ENCODE results near the gene SORCS2.

DNA sequence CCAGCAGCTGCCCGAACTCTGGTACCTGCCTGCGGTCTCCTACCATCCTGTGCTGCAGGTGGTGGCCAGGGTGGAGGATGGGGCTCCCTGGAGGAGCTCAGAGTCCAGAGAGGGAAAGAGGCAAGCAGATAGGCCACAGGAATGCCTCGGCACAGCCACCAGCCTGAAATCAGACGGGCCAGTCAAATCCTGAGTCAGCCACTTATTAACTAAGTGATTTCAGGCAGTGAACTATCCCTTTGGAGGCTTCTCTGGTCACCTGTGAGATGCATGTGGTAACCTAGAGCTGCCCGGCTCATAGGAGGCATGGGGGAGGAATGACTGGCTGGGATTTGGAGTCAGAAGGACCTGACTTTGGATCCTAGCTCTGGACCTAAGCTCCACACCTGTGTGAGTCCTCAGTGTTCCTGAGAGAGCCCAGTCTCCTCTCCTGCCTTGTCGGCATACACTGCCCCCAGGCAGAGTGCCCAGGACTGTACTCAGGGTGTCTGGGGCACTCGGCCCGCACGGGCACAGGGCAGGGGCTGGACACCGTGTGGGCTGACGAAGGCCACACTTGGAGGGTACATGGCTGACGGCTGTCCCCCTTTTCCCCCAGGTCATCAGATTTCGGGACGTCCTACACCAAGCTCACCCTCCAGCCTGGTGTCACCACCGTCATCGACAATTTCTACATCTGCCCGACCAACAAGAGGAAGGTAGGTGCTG is 338.7 kb downstream of the SORCS2 start:
- TF ChIP-seq, protein P1, sequence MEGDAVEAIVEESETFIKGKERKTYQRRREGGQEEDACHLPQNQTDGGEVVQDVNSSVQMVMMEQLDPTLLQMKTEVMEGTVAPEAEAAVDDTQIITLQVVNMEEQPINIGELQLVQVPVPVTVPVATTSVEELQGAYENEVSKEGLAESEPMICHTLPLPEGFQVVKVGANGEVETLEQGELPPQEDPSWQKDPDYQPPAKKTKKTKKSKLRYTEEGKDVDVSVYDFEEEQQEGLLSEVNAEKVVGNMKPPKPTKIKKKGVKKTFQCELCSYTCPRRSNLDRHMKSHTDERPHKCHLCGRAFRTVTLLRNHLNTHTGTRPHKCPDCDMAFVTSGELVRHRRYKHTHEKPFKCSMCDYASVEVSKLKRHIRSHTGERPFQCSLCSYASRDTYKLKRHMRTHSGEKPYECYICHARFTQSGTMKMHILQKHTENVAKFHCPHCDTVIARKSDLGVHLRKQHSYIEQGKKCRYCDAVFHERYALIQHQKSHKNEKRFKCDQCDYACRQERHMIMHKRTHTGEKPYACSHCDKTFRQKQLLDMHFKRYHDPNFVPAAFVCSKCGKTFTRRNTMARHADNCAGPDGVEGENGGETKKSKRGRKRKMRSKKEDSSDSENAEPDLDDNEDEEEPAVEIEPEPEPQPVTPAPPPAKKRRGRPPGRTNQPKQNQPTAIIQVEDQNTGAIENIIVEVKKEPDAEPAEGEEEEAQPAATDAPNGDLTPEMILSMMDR (IDR thresholded peaks at IDR 0.05): no peak
- TF ChIP-seq ELF1 (IDR thresholded peaks at IDR 0.05): no peak
- no peak for TF ChIP-seq YY1 (IDR thresholded peaks at IDR 0.05; ENCODE audit: low read depth)
- no peak for TF ChIP-seq RXRA (IDR thresholded peaks at IDR 0.05; ENCODE audit: borderline replicate concordance, low read depth)
- TF ChIP-seq GABPA (IDR thresholded peaks at IDR 0.05; ENCODE audit: low read depth): no peak
- TF ChIP-seq RAD21 (IDR thresholded peaks at IDR 0.05; ENCODE audit: low read length): no peak
- no peak for TF ChIP-seq POLR2AphosphoS5 (IDR thresholded peaks at IDR 0.05; ENCODE audit: low read depth, low read length)
- no peak for TF ChIP-seq SMC3 (IDR thresholded peaks at IDR 0.05; ENCODE audit: low read depth, low read length)
- no peak for TF ChIP-seq JUND (IDR thresholded peaks at IDR 0.05)
- TF ChIP-seq, protein P2, sequence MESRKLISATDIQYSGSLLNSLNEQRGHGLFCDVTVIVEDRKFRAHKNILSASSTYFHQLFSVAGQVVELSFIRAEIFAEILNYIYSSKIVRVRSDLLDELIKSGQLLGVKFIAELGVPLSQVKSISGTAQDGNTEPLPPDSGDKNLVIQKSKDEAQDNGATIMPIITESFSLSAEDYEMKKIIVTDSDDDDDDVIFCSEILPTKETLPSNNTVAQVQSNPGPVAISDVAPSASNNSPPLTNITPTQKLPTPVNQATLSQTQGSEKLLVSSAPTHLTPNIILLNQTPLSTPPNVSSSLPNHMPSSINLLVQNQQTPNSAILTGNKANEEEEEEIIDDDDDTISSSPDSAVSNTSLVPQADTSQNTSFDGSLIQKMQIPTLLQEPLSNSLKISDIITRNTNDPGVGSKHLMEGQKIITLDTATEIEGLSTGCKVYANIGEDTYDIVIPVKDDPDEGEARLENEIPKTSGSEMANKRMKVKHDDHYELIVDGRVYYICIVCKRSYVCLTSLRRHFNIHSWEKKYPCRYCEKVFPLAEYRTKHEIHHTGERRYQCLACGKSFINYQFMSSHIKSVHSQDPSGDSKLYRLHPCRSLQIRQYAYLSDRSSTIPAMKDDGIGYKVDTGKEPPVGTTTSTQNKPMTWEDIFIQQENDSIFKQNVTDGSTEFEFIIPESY (IDR thresholded peaks at IDR 0.05; ENCODE audit: borderline replicate concordance, low read depth): no peak

Data from SK-N-SH (cell line).